ENCODE results near the gene RASL11A.
A peak's percentile ranks its signal among the peaks of the same experiment; 100 is the strongest.
"Not testable (repeated sequence)": the region's sequence is repeated elsewhere in the genome, so short reads cannot be mapped to it uniquely, and the experiment has no call there.

The RASL11A gene

GRCh38 chr13:27269114-27269665, 1.4 kb upstream of the RASL11A start:
- DNase-seq = no peak

DNA sequence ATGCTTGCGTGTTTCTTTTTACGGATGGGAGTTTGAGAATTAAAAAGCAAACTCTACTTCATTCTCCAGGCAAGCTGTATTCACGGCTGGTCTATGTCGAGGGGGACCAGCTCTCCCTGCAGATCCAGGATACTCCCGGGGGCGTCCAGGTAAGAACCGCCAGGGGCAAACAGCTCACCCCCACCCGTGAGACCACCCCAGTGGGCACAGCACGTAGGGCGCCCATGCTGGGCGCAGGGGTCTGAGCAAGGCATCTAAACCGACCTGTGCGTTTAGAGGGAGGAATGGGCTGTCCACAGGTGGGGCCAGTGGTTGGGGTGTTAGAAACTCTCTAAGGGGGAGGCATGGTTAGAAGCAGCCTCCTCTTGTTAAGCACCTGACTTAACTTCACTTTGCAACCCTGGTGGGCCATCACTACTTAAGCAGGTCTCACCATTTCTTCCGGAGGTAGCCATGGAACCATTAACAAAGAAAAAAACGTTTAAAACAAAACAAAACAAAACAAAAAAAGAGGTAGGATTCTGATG, 1.0 kb downstream of the RASL11A start:
- DNase-seq = no peak

DNA sequence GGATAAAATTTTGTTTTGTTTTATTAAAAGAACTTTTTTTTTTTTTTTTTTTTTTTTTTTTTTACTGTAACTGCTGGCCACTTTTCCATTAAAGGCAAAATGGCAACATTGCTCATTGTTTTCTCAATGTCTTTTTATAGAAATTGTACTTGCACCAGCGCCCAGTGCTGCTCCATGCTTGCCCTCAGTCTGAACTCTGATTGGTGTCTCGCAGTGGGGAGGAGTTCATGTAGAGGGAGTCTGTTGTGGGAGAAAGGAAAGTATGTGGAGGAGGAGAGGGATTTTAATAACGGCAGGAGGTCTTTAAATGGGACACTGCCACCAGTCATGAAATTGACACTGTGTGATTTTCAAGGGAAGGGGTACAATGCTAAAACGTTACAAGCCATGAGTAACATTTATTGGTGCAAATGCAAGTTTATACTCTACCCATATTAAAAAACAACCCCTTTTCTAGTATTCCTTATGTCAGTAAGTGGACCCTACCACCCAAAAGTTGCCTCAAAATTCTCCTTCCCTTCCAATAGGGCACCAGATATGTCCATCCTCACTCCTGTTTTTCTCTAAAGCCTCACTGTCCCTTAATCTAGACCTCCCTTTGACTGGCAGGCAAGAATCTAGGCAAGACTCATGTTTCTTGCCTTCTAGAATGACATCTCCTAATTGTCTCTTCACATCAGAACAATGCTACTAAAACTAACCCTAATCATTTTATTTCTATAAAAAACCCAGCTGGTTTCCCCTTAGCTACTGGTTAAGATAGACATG, 3.2 kb downstream of the RASL11A start:
- no peak for DNase-seq

DNA sequence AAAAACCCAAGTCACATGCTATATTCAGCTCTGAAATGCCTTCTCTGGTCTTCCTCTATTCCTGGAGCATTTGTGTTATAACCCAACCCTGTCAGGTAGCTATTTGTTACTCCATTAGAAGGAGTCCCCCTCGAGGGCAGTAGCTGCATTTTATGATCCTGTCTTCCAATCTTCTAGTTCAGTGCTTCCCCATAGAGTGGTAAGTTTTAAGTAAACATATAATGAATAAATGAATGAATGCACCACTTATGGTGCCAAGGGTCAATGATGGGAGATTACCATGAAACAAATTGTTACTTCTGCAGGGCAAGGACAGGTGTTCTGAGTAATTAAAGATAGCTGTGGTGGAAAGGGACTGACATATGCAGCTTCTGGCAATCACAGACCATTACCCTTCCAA, 4.0 kb downstream of the RASL11A start:
- DNase-seq = no peak

- no peak for DNase-seq
Measured at GRCh38 chr13:27276188-27276587, 5.6 kb downstream of the RASL11A start.

- no peak for DNase-seq
Measured at GRCh38 chr13:27279506-27279905, 8.9 kb downstream of the RASL11A start.

GRCh38 chr13:27280009-27280656, 9.5 kb downstream of the RASL11A start:
- DNase-seq = no peak

GRCh38 chr13:27280841-27281240, 10.2 kb downstream of the RASL11A start:
- DNase-seq = no peak

GRCh38 chr13:27281420-27281819, 10.8 kb downstream of the RASL11A start:
- DNase-seq = no peak

GRCh38 chr13:27283906-27284493, 13.4 kb downstream of the RASL11A start:
- peak; percentile 26 for DNase-seq

DNA sequence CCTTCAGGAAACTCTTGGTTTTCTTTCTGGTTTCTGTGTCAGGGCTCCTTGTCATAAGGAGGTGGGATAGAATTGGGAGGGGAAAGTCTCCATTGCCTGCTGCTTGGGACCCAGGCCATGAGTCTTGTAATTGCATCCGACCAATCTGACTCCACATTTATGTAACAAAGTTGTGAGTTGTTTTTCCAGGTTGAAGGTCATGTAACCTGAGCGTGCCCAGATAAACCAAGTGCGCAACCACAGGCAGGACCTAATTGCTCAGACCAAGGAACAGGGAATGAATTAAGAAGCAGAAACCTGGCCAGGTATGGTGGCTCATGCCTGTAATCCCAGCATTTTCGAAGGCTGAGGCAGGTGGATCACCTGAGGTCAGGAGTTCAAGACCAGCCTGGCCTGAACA, 17.8 kb downstream of the RASL11A start:
- DNase-seq = no peak

DNA sequence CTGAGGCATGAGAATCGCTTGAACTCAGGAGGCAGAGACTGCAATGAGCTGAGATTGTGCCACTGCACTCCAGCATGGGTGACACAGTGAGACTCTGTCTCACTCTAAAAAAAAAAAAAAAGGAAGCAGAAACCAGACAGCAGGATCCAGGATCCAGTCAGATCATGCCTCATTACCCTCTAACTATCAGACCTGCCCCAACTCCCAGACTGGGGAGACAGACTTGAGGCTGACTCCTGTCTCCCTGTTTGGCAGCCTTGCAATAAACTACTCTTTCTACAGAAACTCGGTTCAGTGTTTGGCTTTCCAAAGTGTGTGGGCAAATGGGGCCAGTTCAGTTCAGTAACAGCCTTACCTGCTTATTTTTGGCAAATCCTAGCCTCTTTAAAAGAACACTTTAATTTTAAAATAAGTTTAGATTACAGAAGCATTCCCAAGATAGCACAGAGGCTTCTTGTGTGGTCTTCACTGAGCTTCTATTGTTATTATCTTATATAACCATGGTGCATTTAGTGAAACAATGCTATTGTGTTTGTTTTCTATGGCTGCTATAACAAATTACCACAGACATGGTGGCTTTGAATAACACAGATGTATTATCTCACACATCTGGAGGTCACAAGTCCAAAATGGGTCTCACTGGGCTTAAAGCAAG, 18.5 kb downstream of the RASL11A start:
- no peak for DNase-seq

DNA sequence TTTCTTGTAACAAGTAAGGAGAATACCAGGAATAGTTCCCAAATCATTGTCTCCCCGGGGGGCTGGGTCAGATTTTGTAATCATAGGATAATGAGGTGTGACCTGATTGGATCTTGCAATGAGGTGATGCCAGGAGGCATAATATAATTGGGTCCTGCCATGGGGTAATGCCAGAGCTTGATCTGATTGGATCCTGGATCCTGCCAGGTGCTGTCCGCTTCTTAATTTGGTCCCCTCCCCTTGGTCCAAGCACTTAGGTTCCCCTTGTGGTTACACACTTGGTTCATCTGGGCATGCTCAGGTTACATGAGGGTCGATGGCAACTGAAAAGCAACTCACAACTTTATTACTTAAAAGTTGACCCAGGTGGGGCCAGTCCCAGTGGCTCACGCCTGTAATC, 20.1 kb downstream of the RASL11A start:
- DNase-seq = no peak

GRCh38 chr13:27291967-27292366, 21.3 kb downstream of the RASL11A start:
- DNase-seq = not testable (repeated sequence)

- DNase-seq = no peak
Measured at GRCh38 chr13:27293076-27293691, 22.6 kb downstream of the RASL11A start.

DNA sequence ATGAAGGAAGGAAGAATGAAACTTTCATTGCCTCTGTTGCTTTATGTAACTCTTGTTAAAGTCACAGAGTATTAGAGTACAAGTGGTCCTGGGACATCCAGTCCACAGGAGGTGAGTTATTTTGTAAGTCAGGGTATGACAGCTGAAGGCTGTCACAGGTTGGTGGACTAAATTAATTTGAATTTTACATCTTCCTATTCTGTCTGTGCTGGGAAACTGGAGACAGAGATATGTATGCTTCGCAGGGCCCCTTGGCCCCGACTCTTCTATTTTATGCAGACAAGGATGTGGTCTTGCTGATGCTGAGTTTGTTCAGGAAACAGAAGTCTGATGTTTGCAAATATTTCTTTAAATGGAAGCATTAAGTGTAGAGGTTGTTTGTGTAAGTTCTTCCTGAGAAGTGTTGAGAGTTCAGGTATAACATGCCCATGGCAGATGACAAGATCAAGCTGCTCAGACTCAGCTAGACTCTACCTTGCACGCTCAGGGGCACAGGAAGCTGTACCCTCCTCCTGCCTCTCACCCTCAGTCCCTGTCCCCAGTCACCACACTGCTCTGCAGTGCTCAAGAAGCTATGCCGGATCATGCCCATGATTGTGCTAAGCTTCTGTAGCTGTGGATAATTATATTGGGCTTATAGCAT, 23.4 kb downstream of the RASL11A start:
- no peak for DNase-seq

GRCh38 chr13:27295096-27295495, 24.5 kb downstream of the RASL11A start:
- no peak for DNase-seq

DNA sequence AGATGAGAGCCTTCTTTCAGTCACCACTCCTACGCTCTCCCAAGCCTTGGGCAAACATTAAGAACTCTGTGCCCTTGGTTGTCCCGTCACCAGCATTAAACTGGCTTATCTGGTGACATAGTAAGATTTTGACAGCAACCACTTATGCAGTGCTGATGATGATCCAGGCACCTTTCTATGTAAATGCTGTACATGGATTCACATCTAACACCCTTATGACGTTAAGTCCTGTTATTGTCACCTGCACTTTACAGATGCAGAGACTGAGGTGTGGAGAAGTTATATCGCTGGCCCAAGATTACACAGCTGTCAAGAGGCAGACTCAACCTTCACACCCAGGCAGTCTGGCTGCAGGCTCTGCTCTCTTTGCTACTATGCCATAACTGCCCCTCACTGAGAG, 25.0 kb downstream of the RASL11A start:
- no peak for DNase-seq

DNA sequence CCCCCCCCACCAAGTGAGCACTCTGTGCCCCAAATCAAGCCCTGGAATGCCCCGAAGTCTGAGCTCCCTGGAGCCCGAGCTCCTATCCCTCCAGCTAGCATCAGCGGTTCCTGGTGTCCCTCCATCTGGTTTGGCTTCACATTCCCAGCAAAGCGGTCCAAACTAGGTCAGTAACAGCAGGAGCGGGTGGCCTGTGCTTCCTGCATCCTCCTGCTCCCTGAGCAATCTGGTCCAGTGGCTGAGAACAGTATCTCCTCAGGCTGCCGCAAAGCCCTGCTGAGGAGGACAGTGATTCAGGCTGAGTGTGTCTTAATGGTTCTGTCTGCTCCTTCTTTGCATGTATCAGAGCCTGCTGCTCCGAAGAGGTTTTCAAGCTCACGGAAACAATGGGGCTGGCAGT, 25.9 kb downstream of the RASL11A start:
- no peak for DNase-seq

DNA sequence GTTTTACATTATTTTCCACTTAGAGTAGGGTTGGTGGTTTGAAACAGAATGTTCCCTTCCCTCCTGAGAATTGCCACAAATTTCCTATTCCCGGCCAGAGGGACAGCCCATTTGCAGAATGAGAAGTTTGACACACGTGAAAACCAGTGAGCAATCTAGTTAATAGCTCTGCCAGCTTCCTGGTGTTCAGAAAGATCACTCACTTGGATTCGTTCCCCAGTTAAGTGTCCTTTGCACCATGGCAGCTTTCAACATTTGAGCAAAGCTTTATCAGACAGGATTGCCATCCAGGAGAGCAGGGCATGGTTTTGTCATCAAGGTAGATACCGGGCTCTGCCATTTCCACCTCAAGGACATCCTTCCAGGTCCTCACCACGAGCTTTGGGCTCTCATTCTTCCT, 28.2 kb downstream of the RASL11A start:
- no peak for DNase-seq

GRCh38 chr13:27300406-27300805, 29.8 kb downstream of the RASL11A start:
- not testable (repeated sequence) for DNase-seq

- no peak for DNase-seq
Measured at GRCh38 chr13:27300941-27301586, 30.4 kb downstream of the RASL11A start.
